ENCODE results near the gene SPRR2E.
"Not testable (repeated sequence)": the region's sequence is repeated elsewhere in the genome, so short reads cannot be mapped to it uniquely, and the experiment has no call there.

SPRR2E gene

GRCh38 chr1:153094426-153094825 is at the start of gene SPRR2E:
Gene SPRR2E (minus strand): TSS chr1:153094526. CDS start chr1:153093751, 775 bp downstream.
- TF ChIP-seq ZFX (IDR thresholded peaks at IDR 0.05) (no peak), CTCF (conservative IDR thresholded peaks at IDR 0.05) (no peak)
- H3K27ac ChIP-seq: no peak within 1 kb of the TSS

GRCh38 chr1:153141377-153141776 is 47.1 kb upstream of the SPRR2E start:
- TF ChIP-seq CTCF (conservative IDR thresholded peaks at IDR 0.05): no peak
- no peak overlapping the region for H3K27ac ChIP-seq

GRCh38 chr1:153140484-153140883 is 46.2 kb upstream of the SPRR2E start:
- TF ChIP-seq ZFX (IDR thresholded peaks at IDR 0.05): no peak

GRCh38 chr1:153133743-153134142 is 39.4 kb upstream of the SPRR2E start:
- TF ChIP-seq CTCF (conservative IDR thresholded peaks at IDR 0.05) (no peak), ZFX (IDR thresholded peaks at IDR 0.05) (no peak)
- no peak overlapping the region for H3K27ac ChIP-seq

More at GRCh38 chr1:153140484-153140883, 46.2 kb upstream of the SPRR2E start:
- H3K27ac ChIP-seq: no peak overlapping the region

- TF ChIP-seq ZFX (IDR thresholded peaks at IDR 0.05): no peak
- TF ChIP-seq CTCF (conservative IDR thresholded peaks at IDR 0.05): no peak
- H3K27ac ChIP-seq: no peak overlapping the region
Measured at GRCh38 chr1:153133267-153133666, 38.9 kb upstream of the SPRR2E start.

GRCh38 chr1:153128688-153129087 is 34.4 kb upstream of the SPRR2E start:
- not testable (repeated sequence) for H3K27ac ChIP-seq

- TF ChIP-seq CTCF (conservative IDR thresholded peaks at IDR 0.05): no peak
- no peak for TF ChIP-seq ZFX (IDR thresholded peaks at IDR 0.05)
Measured at GRCh38 chr1:153127296-153127695, 33.0 kb upstream of the SPRR2E start.

GRCh38 chr1:153125536-153125935 is 31.2 kb upstream of the SPRR2E start:
- TF ChIP-seq ZFX (IDR thresholded peaks at IDR 0.05) (no peak), CTCF (conservative IDR thresholded peaks at IDR 0.05) (no peak)
- no peak overlapping the region for H3K27ac ChIP-seq

More at GRCh38 chr1:153127296-153127695, 33.0 kb upstream of the SPRR2E start:
- no peak overlapping the region for H3K27ac ChIP-seq

- peak overlapping the region; percentile 63; the same call in 1 of the 2 replicates for H3K27ac ChIP-seq
Measured at GRCh38 chr1:153123793-153124192, 29.5 kb upstream of the SPRR2E start.

Data from C4-2B (cell line).